T-helper 2 cell treated with Interferon-gamma antibody and Interleukin-4, amounts not matched to agents 5 μg/mL and 100 μg/mL, for 36 hours (primary cell): Measurements from ENCODE around the gene SETD3.

Experiments used
- DNase-seq: peaks from one replicate; pipeline ENCODE4 v3.0.0; 2021; ENCODE audit warnings: low spot score
- H3K27ac Mint-ChIP-seq: one replicate; pipeline ENCODE4 v1.8.0; 2021; ENCODE audit warnings: mild to moderate bottlenecking, mixed read lengths
- H3K27me3 Mint-ChIP-seq: one replicate; pipeline ENCODE4 v1.8.0; 2021; ENCODE audit warnings: low read depth, mixed read lengths
- H3K36me3 Mint-ChIP-seq: one replicate; pipeline ENCODE4 v1.8.0; 2021; ENCODE audit warnings: low read depth, mixed read lengths
- H3K4me1 Mint-ChIP-seq: one replicate; pipeline ENCODE4 v1.8.0; 2021; ENCODE audit warnings: low read depth, mixed read lengths
- H3K4me3 Mint-ChIP-seq: one replicate; pipeline ENCODE4 v1.8.0; 2022; ENCODE audit warnings: mild to moderate bottlenecking, moderate library complexity, mixed read lengths
- H3K9me3 Mint-ChIP-seq: one replicate; pipeline ENCODE4 v1.8.0; 2021; ENCODE audit warnings: mixed read lengths

Gene SETD3

GRCh38 chr14:99361596-99362215 is 119.0 kb downstream of the SETD3 start:
- no peaks in the 10 kb centered on the region for H3K4me1 Mint-ChIP-seq
- no peak overlapping the region for H3K4me3 Mint-ChIP-seq
- no peak overlapping the region for H3K27ac Mint-ChIP-seq
- no peaks in the 10 kb centered on the region for H3K27me3 Mint-ChIP-seq
- H3K9me3 Mint-ChIP-seq, result no peaks in the 10 kb centered on the region
- no peak for DNase-seq
- H3K36me3 Mint-ChIP-seq, result no peaks in the 10 kb centered on the region

GRCh38 chr14:99360774-99361595 is 119.7 kb downstream of the SETD3 start:
- H3K9me3 Mint-ChIP-seq, result no peaks in the 10 kb centered on the region
- H3K4me1 Mint-ChIP-seq, result no peaks in the 10 kb centered on the region
- no peak for DNase-seq
- H3K27me3 Mint-ChIP-seq, result no peaks in the 10 kb centered on the region
- no peak overlapping the region for H3K27ac Mint-ChIP-seq
- no peak overlapping the region for H3K4me3 Mint-ChIP-seq
- no peaks in the 10 kb centered on the region for H3K36me3 Mint-ChIP-seq

- H3K4me3 Mint-ChIP-seq, result no peak overlapping the region
- no peaks in the 10 kb centered on the region for H3K36me3 Mint-ChIP-seq
- no peaks in the 10 kb centered on the region for H3K27me3 Mint-ChIP-seq
- no peaks in the 10 kb centered on the region for H3K9me3 Mint-ChIP-seq
- H3K4me1 Mint-ChIP-seq, result no peaks in the 10 kb centered on the region
- no peak overlapping the region for H3K27ac Mint-ChIP-seq
- DNase-seq, result no peak
Measured at GRCh38 chr14:99359906-99360305, 120.8 kb downstream of the SETD3 start.

DNA sequence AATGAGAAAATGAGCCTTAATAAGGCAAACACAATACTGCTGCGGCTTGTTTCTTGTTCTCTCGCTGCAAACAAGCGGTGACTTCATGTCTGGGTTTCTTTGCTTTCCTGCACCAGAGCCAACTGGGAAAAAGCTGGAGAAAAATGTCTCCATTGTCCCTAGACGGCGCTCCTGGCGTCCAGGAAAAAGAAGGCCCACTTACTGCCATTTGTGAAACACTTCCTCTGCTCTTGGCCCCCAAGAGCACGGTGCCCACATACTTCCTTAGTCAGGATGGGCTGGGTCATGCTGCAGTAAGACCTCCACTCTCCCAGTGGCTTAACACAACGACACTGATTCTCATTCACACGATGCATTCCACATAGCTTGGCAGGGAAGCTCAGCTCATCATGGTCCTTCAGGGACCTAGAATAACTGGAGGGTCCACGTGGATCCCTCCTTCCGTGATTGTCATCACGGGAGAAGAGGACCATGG is 122.7 kb downstream of the SETD3 start:
- no peak overlapping the region for H3K4me3 Mint-ChIP-seq
- no peaks in the 10 kb centered on the region for H3K9me3 Mint-ChIP-seq
- no peaks in the 10 kb centered on the region for H3K27me3 Mint-ChIP-seq
- H3K4me1 Mint-ChIP-seq, result no peaks in the 10 kb centered on the region
- no peaks in the 10 kb centered on the region for H3K36me3 Mint-ChIP-seq
- no peak overlapping the region for H3K27ac Mint-ChIP-seq
- no peak for DNase-seq

- Mint-ChIP-seq H3K27me3 (no peaks in the 10 kb centered on the region), H3K27ac (no peak overlapping the region), H3K36me3 (no peaks in the 10 kb centered on the region), H3K4me3 (no peak overlapping the region), H3K4me1 (no peaks in the 10 kb centered on the region), H3K9me3 (no peaks in the 10 kb centered on the region)
- no peak for DNase-seq
Measured at GRCh38 chr14:99357151-99357915, 123.3 kb downstream of the SETD3 start.

DNA sequence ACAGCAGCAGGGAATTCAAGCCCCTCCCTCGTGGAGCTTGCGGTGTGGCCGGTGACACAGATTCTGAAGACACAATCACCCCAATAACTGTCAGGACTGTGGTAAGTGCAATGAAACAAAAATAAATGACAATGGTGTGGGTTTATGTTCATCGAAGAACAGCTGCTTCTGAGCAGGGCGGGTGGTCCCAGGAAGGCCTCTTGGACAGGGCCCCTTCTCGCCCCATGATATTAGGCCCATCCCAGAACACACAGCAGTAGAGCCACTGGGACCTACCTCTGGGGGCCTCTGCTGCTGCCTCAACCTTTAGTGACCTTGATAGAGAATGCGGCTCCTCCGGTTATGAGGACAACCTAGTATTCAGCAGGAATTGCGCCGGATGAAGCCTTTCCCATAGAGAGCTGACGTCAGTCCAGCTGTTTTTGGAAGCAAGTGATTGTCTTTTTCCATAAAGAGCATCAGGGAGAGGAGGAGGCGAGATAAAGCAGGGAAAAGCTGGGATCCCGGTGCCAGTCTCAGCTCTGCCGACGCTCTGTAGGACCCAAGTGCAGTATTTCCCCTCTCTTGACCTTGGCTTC is 124.5 kb downstream of the SETD3 start:
- Mint-ChIP-seq H3K9me3 (no peaks in the 10 kb centered on the region), H3K27ac (no peak overlapping the region), H3K4me1 (no peaks in the 10 kb centered on the region), H3K4me3 (no peak overlapping the region), H3K27me3 (no peaks in the 10 kb centered on the region), H3K36me3 (no peaks in the 10 kb centered on the region)
- DNase-seq, result no peak

GRCh38 chr14:99354166-99354875 is 126.3 kb downstream of the SETD3 start:
- no peak overlapping the region for H3K4me3 Mint-ChIP-seq
- DNase-seq, result no peak
- no peaks in the 10 kb centered on the region for H3K4me1 Mint-ChIP-seq
- no peaks in the 10 kb centered on the region for H3K9me3 Mint-ChIP-seq
- H3K27ac Mint-ChIP-seq, result no peak overlapping the region
- H3K27me3 Mint-ChIP-seq, result no peaks in the 10 kb centered on the region
- H3K36me3 Mint-ChIP-seq, result no peaks in the 10 kb centered on the region

- Mint-ChIP-seq H3K9me3 (no peaks in the 10 kb centered on the region), H3K27me3 (no peaks in the 10 kb centered on the region), H3K27ac (no peak overlapping the region), H3K36me3 (no peaks in the 10 kb centered on the region), H3K4me1 (no peaks in the 10 kb centered on the region), H3K4me3 (no peak overlapping the region)
- DNase-seq, result no peak
Measured at GRCh38 chr14:99352688-99353280, 127.9 kb downstream of the SETD3 start.

DNA sequence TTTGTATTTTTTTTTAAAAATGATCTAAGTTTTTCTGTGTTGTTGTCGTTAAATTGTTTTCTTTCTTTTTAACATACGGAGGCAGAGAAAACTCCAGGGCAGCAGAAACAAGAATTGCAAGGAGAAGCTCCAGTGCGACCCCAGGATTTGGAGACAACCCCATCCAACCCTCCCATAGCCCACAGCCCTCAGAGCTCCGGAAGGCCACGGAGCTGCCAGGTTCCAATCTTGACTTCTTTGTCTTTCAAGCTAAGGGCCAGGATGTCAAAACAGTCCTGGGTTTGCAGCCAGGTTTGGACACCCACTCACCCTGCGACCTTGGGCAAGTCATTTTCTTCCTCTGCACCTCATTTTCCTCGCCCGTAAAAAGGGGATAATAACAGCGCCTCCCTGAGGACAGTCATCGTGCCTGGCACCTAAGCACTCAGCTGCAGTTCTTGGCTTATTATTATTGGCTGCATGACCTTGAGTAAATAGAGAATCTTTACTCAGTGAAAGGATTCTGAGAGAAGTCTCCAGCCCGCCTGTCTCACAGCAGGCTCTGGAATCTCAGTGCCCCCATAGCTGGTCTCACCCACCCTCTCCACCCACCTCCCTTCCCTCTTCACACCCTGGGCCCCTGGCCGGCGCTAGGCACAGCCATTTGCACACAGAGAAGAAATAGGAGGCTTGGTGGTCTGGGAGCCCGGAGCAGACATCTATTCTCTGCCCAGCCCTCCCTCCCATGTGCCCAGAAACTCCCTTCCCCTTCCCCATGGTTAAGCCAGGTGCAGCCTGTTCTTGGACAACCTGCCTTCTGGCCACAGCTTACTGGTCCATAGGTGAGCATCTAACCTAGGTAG is 129.3 kb downstream of the SETD3 start:
- Mint-ChIP-seq H3K27me3 (no peaks in the 10 kb centered on the region), H3K4me3 (no peak overlapping the region), H3K27ac (no peak overlapping the region), H3K9me3 (no peaks in the 10 kb centered on the region), H3K4me1 (no peaks in the 10 kb centered on the region), H3K36me3 (no peaks in the 10 kb centered on the region)
- no peak for DNase-seq

DNA sequence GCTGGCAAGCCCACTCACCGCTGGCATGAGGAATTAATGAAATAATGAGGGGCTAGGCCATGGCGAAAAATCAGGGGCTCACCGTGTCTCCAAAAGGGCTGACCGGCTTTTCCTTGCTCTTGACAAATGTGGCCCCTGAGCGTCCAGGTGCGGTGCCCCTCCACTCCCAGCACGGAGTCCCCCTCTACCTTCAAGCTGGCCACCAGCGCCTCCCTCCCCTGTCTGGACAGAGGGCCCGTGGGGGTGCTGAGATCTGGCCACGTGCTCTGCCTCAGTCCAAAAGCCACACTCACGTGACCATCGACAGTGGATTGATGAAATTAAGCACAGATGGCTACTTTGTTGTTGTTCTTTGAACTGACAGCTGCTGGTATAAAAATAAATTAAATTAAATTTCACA is 129.9 kb downstream of the SETD3 start:
- Mint-ChIP-seq H3K4me3 (no peak overlapping the region), H3K27ac (no peak overlapping the region), H3K4me1 (no peaks in the 10 kb centered on the region), H3K36me3 (no peaks in the 10 kb centered on the region), H3K9me3 (no peaks in the 10 kb centered on the region), H3K27me3 (no peaks in the 10 kb centered on the region)
- DNase-seq, result no peak

DNA sequence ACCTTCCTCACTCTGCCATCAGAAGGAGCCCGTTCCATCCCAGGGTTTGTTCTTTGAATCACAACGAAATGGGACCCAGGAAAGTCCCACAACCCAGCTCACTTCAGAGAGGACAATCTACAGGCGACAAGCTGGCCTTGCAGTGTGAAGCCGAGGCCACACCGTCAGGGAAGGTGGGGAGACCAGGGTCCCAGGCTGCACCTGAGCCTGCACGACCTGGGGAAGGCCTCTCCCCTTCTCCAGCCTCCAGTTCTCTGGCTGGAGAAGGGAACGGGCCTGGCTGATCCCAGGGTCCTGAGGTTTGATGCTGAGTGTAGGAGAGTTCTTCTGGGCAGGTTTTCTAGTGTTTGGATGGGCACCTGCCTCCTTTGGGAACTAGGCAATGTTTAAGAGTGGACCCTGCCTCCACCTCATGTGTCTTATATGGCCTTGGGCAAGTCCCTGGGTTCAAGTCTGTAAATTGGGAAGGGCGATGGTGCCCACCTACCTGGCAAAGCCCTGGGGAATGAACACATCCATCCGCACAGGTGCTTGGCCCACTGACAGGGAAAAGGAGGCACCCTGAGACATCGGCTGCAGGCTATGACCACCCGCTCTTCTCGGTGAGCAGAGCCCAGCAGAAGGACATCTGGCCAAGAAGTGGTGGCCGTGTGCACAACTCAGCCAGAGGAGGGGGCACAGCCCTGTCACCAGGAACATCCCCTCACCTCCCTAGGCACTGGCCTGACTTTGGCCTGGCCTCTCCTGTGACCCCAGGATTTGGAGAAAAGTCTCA is 130.8 kb downstream of the SETD3 start:
- DNase-seq, result no peak
- Mint-ChIP-seq H3K9me3 (no peaks in the 10 kb centered on the region), H3K27me3 (no peaks in the 10 kb centered on the region), H3K36me3 (no peaks in the 10 kb centered on the region), H3K27ac (no peak overlapping the region), H3K4me1 (no peaks in the 10 kb centered on the region), H3K4me3 (no peak overlapping the region)
